HepG2 (cell line): ENCODE measurements around the gene NOM1. TPM values are rescaled to one million over a fixed set of nuclear protein-coding genes. Genes with fewer than 3 reads are reported as not detected.
A peak's percentile ranks its signal among the peaks of the same experiment; 100 is the strongest.

ENCODE experiments used
- IKZF5 ChIP-seq: IDR thresholded peaks from 2 replicates; pipeline ENCODE4 v1.6.1; 2018; ENCODE audit warnings: missing genetic modification reagents, mild to moderate bottlenecking, missing compliant biosample characterization
- JUN ChIP-seq: sonication (generic); formaldehyde crosslinking; IDR thresholded peaks from 2 replicates; pipeline ENCODE4 v1.4.0; 2020; ENCODE audit warnings: mild to moderate bottlenecking, missing genetic modification reagents
- NKX3-1 ChIP-seq: sonication (generic); formaldehyde crosslinking; IDR thresholded peaks from 2 replicates; pipeline ENCODE4 v1.5.0; 2020; ENCODE audit warnings: missing genetic modification reagents
- NR0B2 ChIP-seq: sonication (generic); formaldehyde crosslinking; IDR thresholded peaks from 2 replicates; pipeline ENCODE4 v1.4.0; 2020; ENCODE audit warnings: mild to moderate bottlenecking, missing genetic modification reagents
- RELA ChIP-seq: sonication (generic); formaldehyde crosslinking; IDR thresholded peaks from 2 replicates; pipeline ENCODE4 v1.4.0; 2020; ENCODE audit warnings: missing genetic modification reagents
- SALL1 ChIP-seq: sonication (generic); formaldehyde crosslinking; IDR thresholded peaks from 2 replicates; pipeline ENCODE4 v1.8.0; 2022; ENCODE audit warnings: mild to moderate bottlenecking, missing genetic modification reagents
- ZBTB2 ChIP-seq: sonication (generic); formaldehyde crosslinking; IDR thresholded peaks from 2 replicates; pipeline ENCODE4 v1.8.0; 2022; ENCODE audit warnings: low read depth, missing genetic modification reagents
- ZFY ChIP-seq: sonication (generic); formaldehyde crosslinking; IDR thresholded peaks from 2 replicates; pipeline ENCODE4 v1.4.0; 2020; ENCODE audit warnings: missing genetic modification reagents
- ZNF232 ChIP-seq: sonication (generic); formaldehyde crosslinking; IDR thresholded peaks from 2 replicates; pipeline ENCODE4 v1.4.0; 2020; ENCODE audit warnings: missing genetic modification reagents, borderline replicate concordance
- ZNF281 ChIP-seq: sonication (generic); formaldehyde crosslinking; IDR thresholded peaks from 2 replicates; pipeline ENCODE4 v1.4.0; 2020; ENCODE audit warnings: missing genetic modification reagents, borderline replicate concordance
- ZNF546 ChIP-seq: sonication (generic); formaldehyde crosslinking; conservative IDR thresholded peaks from 2 replicates; pipeline ENCODE4 v1.8.1; 2023; ENCODE audit warnings: mild to moderate bottlenecking, missing genetic modification reagents
- ZNF788 ChIP-seq: sonication (generic); formaldehyde crosslinking; IDR thresholded peaks from 2 replicates; pipeline ENCODE4 v1.5.0; 2020; ENCODE audit warnings: mild to moderate bottlenecking, missing genetic modification reagents, borderline replicate concordance
- ZNF792 ChIP-seq: IDR thresholded peaks from 2 replicates; pipeline ENCODE4 v1.6.1; 2016
- ZNF878 ChIP-seq: sonication (generic); formaldehyde crosslinking; IDR thresholded peaks from 2 replicates; pipeline ENCODE4 v1.8.1; 2023; ENCODE audit warnings: mild to moderate bottlenecking, missing genetic modification reagents, moderate library complexity
- polyA plus RNA-seq, 8 experiments: library from polyadenylated mRNA; depleted of rRNA in 3 of 8; stranded (reverse) in 7 of 8; unstranded in 1 of 8; fragments of >200 nt; fragmentation: Illumina TruSeq in 4 of 8; extraction: Trizol in 4 of 8; gene quantifications; 2 replicates each; pipeline versions ENCODE4 v1.2.1 to v1.2.3, GENCODE V29; 2011 to 2016; ENCODE audit warnings: low read depth in 4 of 8, missing spikeins in 1 of 8, mixed read lengths in 1 of 8; ENCODE audit not compliant: insufficient read depth in 1 of 8
- total RNA-seq, 5 experiments: library from RNA; depleted of rRNA; stranded (reverse); fragments of >200 nt; fragmentation: Illumina TruSeq; extraction: Trizol; gene quantifications; 2 replicates each; pipeline ENCODE4 v1.2.3, GENCODE V29; 2016; ENCODE audit warnings: low read depth in 1 of 5
- TF ChIP-seq, protein P1 (sequence below): sonication (generic); formaldehyde crosslinking; IDR thresholded peaks from 2 replicates; pipeline ENCODE4 v1.5.0; 2020; ENCODE audit warnings: missing genetic modification reagents
- TF ChIP-seq, protein P2 (sequence below): sonication (generic); formaldehyde crosslinking; IDR thresholded peaks from 2 replicates; pipeline ENCODE4 v1.4.0; 2020; ENCODE audit warnings: low read depth, mild to moderate bottlenecking, missing genetic modification reagents
- TF ChIP-seq, protein P3 (sequence below): sonication (generic); formaldehyde crosslinking; IDR thresholded peaks from 2 replicates; pipeline ENCODE4 v1.4.0; 2020; ENCODE audit warnings: mild to moderate bottlenecking, missing genetic modification reagents

Gene NOM1
- total and polyA plus RNA-seq, 2 of the 13 experiments (the other 11 are each of a cell fraction or from before 2014, with no cell fraction given): 14.2 to 26.2 TPM

DNA sequence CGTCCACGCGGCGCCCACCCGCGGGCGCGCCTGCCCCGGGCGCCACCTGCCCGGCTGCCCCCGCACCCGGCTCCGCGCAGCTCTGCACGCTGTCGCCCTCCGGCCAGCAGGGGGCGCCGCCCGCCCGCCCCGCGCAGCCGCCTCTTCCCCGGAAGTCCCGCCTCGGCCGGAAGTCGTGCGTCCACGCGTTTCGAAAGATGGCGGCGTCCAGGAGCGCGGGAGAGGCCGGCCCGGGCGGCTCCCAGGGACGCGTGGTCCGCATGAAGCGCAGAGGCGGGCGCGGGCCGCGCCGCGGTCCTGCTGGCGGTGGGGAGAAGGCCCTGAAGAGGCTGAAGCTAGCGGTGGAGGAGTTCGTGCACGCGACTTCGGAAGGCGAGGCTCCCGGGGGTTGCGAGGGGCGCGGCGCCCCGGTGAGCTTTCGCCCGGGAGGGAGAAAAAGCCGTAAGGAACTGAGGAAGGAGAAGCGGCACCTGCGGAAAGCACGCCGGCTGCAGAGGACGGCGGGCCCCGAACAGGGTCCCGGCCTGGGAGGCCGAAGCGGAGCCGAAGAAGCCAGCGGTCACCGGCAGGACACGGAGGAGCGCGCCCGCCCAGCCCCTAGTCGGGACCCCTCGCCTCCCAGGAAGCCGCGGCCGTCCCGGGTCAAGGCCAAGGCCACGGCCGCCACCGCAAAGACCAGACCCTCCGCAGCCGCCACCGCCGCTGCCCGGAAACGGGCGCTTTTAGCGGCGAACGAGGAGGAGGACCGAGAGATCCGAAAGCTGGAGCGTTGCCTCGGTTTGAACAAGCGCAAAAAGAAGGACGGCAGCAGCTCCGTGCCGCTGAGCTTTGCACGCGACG lies at the start of gene NOM1 (continued):
- TF ChIP-seq, protein P1, sequence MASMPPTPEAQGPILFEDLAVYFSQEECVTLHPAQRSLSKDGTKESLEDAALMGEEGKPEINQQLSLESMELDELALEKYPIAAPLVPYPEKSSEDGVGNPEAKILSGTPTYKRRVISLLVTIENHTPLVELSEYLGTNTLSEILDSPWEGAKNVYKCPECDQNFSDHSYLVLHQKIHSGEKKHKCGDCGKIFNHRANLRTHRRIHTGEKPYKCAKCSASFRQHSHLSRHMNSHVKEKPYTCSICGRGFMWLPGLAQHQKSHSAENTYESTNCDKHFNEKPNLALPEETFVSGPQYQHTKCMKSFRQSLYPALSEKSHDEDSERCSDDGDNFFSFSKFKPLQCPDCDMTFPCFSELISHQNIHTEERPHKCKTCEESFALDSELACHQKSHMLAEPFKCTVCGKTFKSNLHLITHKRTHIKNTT: no peak
- TF ChIP-seq ZNF788 (CRISPR knock-in tag) (no peak), ZNF232 (CRISPR knock-in tag) (peak; percentile 52; the same call in 1 of the 2 replicates), ZNF281 (CRISPR knock-in tag) (no peak), IKZF5 (peak; percentile 60), NR0B2 (CRISPR knock-in tag) (peak; percentile 84), ZBTB2 (CRISPR knock-in tag) (peak; percentile 38; the same call in 1 of the 2 replicates), ZNF878 (CRISPR knock-in tag) (0 out of 2 replicates have a peak, but pooled peaks have one; percentile 47), ZNF546 (no peak; the same call in 1 of the 2 replicates), SALL1 (CRISPR knock-in tag) (peak; percentile 70), ZNF792 (CRISPR knock-in tag) (no peak), JUN (CRISPR knock-in tag) (0 out of 2 replicates have a peak, but pooled peaks have one; percentile 16), NKX3-1 (CRISPR knock-in tag) (peak; percentile 77; the same call in 1 of the 2 replicates), ZFY (CRISPR knock-in tag) (peak; percentile 88), RELA (0 out of 2 replicates have a peak, but pooled peaks have one; percentile 49)
- TF ChIP-seq, protein P2, sequence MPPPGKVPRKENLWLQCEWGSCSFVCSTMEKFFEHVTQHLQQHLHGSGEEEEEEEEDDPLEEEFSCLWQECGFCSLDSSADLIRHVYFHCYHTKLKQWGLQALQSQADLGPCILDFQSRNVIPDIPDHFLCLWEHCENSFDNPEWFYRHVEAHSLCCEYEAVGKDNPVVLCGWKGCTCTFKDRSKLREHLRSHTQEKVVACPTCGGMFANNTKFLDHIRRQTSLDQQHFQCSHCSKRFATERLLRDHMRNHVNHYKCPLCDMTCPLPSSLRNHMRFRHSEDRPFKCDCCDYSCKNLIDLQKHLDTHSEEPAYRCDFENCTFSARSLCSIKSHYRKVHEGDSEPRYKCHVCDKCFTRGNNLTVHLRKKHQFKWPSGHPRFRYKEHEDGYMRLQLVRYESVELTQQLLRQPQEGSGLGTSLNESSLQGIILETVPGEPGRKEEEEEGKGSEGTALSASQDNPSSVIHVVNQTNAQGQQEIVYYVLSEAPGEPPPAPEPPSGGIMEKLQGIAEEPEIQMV (CRISPR knock-in tag): peak; percentile 28; the same call in 1 of the 2 replicates
- TF ChIP-seq, protein P3, sequence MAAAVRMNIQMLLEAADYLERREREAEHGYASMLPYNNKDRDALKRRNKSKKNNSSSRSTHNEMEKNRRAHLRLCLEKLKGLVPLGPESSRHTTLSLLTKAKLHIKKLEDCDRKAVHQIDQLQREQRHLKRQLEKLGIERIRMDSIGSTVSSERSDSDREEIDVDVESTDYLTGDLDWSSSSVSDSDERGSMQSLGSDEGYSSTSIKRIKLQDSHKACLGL (CRISPR knock-in tag): peak; percentile 91; the same call in 1 of the 2 replicates
